CD14-positive monocyte (primary cell): Measurements from ENCODE around the gene ACSL1. TPM values are rescaled to one million over a fixed set of nuclear protein-coding genes. Genes with fewer than 3 reads are reported as not detected.
A peak's percentile ranks its signal among the peaks of the same experiment; 100 is the strongest.

Source experiments
- DNase-seq, 3 donors: peaks; one replicate each; pipeline ENCODE4 v3.0.0-alpha.2; 2011 to 2022
- H2AFZ ChIP-seq: 2 replicates; pipeline ENCODE4 v1.6.0; 2012; ENCODE audit warnings: mild to moderate bottlenecking, low read depth, low read length, inconsistent platforms; ENCODE audit not compliant: insufficient read depth, poor library complexity, severe bottlenecking
- H3K27ac ChIP-seq, 2 donors: 1 replicate in 1 of 2; 2 replicates in 1 of 2; pipeline ENCODE4 v1.5.1; 2012 to 2013; ENCODE audit warnings: low read length in 2 of 2, control low read depth in 1 of 2, inconsistent platforms in 1 of 2, low read depth in 1 of 2, mild to moderate bottlenecking in 1 of 2
- H3K27me3 ChIP-seq, 2 donors: one replicate each; pipeline versions ENCODE4 v1.6.0 to v1.6.1; 2011 to 2013; ENCODE audit warnings: low read length in 2 of 2; ENCODE audit not compliant: control insufficient read depth in 2 of 2, insufficient read depth in 2 of 2
- H3K36me3 ChIP-seq, 2 donors: replicated peaks in 1 of 2; 1 replicate in 1 of 2; 2 replicates in 1 of 2; pipeline versions ENCODE4 v1.5.1 to v1.6.1; 2012 to 2013; ENCODE audit warnings: low read length in 2 of 2, control low read depth in 1 of 2, inconsistent platforms in 1 of 2, mild to moderate bottlenecking in 1 of 2; ENCODE audit not compliant: insufficient read depth in 2 of 2, control insufficient read depth in 1 of 2
- H3K4me1 ChIP-seq, 2 donors: 1 replicate in 1 of 2; 2 replicates in 1 of 2; pipeline versions ENCODE4 v1.5.1 to v1.6.1; 2012 to 2013; ENCODE audit warnings: low read length in 2 of 2, control low read depth in 1 of 2, inconsistent platforms in 1 of 2, mild to moderate bottlenecking in 1 of 2, moderate library complexity in 1 of 2; ENCODE audit not compliant: insufficient read depth in 2 of 2, control insufficient read depth in 1 of 2
- H3K4me2 ChIP-seq: replicated peaks from 2 replicates; pipeline ENCODE3; 2012; ENCODE audit warnings: low read length, moderate library complexity, mild to moderate bottlenecking; ENCODE audit not compliant: poor library complexity, severe bottlenecking; ENCODE audit errors: extremely low read depth
- H3K4me3 ChIP-seq, 3 experiments: fragments of 200-600 bp in 1 of 3; sonication (generic) in 1 of 3; replicated peaks in 1 of 3; 1 replicate in 2 of 3; 2 replicates in 1 of 3; pipeline ENCODE4 v1.5.1; 2011 to 2013; ENCODE audit warnings: low read length in 3 of 3, mild to moderate bottlenecking in 3 of 3, control low read depth in 2 of 3, low read depth in 2 of 3, inconsistent platforms in 1 of 3, moderate library complexity in 1 of 3
- H3K79me2 ChIP-seq: 2 replicates; pipeline ENCODE4 v1.6.0; 2012; ENCODE audit warnings: mild to moderate bottlenecking, control low read depth, inconsistent platforms, low read length, moderate library complexity; ENCODE audit not compliant: insufficient read depth
- H3K9ac ChIP-seq: 2 replicates; pipeline ENCODE4 v1.6.0; 2017; ENCODE audit warnings: low read length, mild to moderate bottlenecking; ENCODE audit not compliant: insufficient read depth, poor library complexity, severe bottlenecking
- H3K9me3 ChIP-seq, 2 donors: replicated peaks in 1 of 2; 1 replicate in 1 of 2; 2 replicates in 1 of 2; pipeline versions ENCODE4 v1.5.1 to v1.6.1; 2012 to 2013; ENCODE audit warnings: low read length in 2 of 2, control low read depth in 1 of 2; ENCODE audit not compliant: control insufficient read depth in 1 of 2, insufficient read depth in 1 of 2
- H4K20me1 ChIP-seq: 2 replicates; pipeline ENCODE4 v1.6.0; 2012; ENCODE audit warnings: mild to moderate bottlenecking, low read length, control low read depth, moderate library complexity; ENCODE audit not compliant: insufficient read depth
- H3K27ac Mint-ChIP-seq, 7 donors: one replicate each; pipeline ENCODE4 v1.8.0; 2020; ENCODE audit warnings: mild to moderate bottlenecking in 7 of 7, mixed read lengths in 7 of 7, moderate library complexity in 6 of 7, inconsistent platforms in 2 of 7
- H3K27me3 Mint-ChIP-seq, 3 donors: one replicate each; pipeline ENCODE4 v1.8.0; 2021 to 2022; ENCODE audit warnings: low read depth in 3 of 3, mild to moderate bottlenecking in 3 of 3, mixed read lengths in 3 of 3, moderate library complexity in 3 of 3, inconsistent platforms in 1 of 3
- H3K36me3 Mint-ChIP-seq, 2 donors: one replicate each; pipeline ENCODE4 v1.8.0; 2020; ENCODE audit warnings: mixed read lengths in 2 of 2, inconsistent platforms in 1 of 2, mild to moderate bottlenecking in 1 of 2
- H3K4me1 Mint-ChIP-seq: one replicate; pipeline ENCODE4 v1.8.0; 2020; ENCODE audit warnings: mild to moderate bottlenecking, mixed read lengths
- H3K4me3 Mint-ChIP-seq, 2 donors: one replicate each; pipeline ENCODE4 v1.8.0; 2020; ENCODE audit warnings: mild to moderate bottlenecking in 2 of 2, mixed read lengths in 2 of 2, moderate library complexity in 1 of 2
- H3K9me3 Mint-ChIP-seq, 7 donors: one replicate each; pipeline ENCODE4 v1.8.0; 2020 to 2022; ENCODE audit warnings: mixed read lengths in 7 of 7, mild to moderate bottlenecking in 6 of 7, moderate library complexity in 6 of 7, inconsistent platforms in 2 of 7
- WGBS: methylation state at CpG from one replicate; pipeline ENCODE4 v1.1.5; 2013; ENCODE audit warnings: missing lambda C conversion rate; ENCODE audit not compliant: insufficient coverage; 5-methylcytosine and 5-hydroxymethylcytosine counted together
- intact Hi-C, 2 donors: fragments of 100-400 bp; cut with micrococcal nuclease; formaldehyde crosslinking; loops; one replicate each; pipeline versions ENCODE4 v1.15.0 to v1.15.1; 2023
- polyA plus RNA-seq, 3 donors: library from polyadenylated mRNA; depleted of rRNA in 1 of 3; unstranded in 2 of 3; stranded (reverse) in 1 of 3; fragments of 300-500 nt in 2 of 3; fragments of >200 nt in 1 of 3; fragmentation: Illumina TruSeq in 2 of 3; gene quantifications; 1 replicate in 2 of 3; 2 replicates in 1 of 3; pipeline ENCODE4 v1.2.3, GENCODE V29; 2012 to 2021
- TF ChIP-seq, protein P1 (sequence below): fragments of 200-600 bp; IDR thresholded peaks from one replicate; pipeline ENCODE4 v1.8.0; 2022; ENCODE audit warnings: antibody characterized with exemption, mild to moderate bottlenecking

Gene ACSL1
- polyA plus RNA-seq, 3 donors, result 72.4 to 115 (median 115) TPM

DNA sequence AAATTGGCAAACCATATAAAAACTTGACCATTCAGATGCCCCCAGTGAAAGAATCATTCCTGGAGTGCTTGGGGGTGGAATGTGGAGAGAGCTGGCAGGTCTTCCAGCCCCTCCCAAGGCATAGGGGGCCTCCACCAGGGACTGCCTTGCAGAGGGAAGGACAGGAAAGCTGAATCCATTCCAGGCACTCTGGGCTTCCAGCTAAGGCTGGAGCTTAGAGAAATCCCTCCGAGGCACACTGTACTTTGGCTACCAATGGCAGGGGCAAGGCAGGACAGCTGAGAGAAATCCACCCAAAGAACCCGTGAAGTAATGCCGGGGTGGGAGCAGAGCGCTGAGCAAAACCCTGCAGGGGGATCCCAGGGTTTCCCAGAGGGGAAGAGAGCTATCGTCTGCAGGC is 95.8 kb downstream of the ACSL1 start:
- Mint-ChIP-seq H3K4me1 (peaks cover 29% of the 10 kb centered on the region), H3K27me3 (peaks cover 0 to 2% (median 0%) of the 10 kb centered on the region in 3 donors), H3K4me3 (no peak overlapping the region), H3K36me3 (peaks cover 17 to 24% of the 10 kb centered on the region in 2 donors), H3K27ac (peak overlapping the region in 2 of 7 donors; percentile 2 to 37), H3K9me3 (peaks cover 6 to 15% (median 9%) of the 10 kb centered on the region in 7 donors)
- Histone ChIP-seq H4K20me1 (no peaks in the 10 kb centered on the region), H3K4me1 (peaks cover 13 to 32% of the 10 kb centered on the region in 2 donors), H3K27ac (no peak overlapping the region), H3K4me2 (no peak overlapping the region), H3K9ac (no peak overlapping the region), H3K27me3 (no peaks in the 10 kb centered on the region), H3K4me3 (no peak overlapping the region), H3K79me2 (peaks cover 87% of the 10 kb centered on the region), H3K36me3 (peaks cover 3 to 25% of the 10 kb centered on the region in 2 donors), H3K9me3 (peaks cover 4 to 6% of the 10 kb centered on the region in 2 donors), H2AFZ (no peak overlapping the region)
- 94% methylated on average over 2 of the region's 5 CpGs for whole genome bisulfite sequencing
- intact Hi-C loops, result loop anchor here (5.0 kb wide), 1 partner anchor 83 kb away; the partner anchor contains the start of genes CASP3 (in 2 of the 2) and PRIMPOL (in 2 of the 2)
- DNase-seq, result no peak
- TF ChIP-seq, protein P1, sequence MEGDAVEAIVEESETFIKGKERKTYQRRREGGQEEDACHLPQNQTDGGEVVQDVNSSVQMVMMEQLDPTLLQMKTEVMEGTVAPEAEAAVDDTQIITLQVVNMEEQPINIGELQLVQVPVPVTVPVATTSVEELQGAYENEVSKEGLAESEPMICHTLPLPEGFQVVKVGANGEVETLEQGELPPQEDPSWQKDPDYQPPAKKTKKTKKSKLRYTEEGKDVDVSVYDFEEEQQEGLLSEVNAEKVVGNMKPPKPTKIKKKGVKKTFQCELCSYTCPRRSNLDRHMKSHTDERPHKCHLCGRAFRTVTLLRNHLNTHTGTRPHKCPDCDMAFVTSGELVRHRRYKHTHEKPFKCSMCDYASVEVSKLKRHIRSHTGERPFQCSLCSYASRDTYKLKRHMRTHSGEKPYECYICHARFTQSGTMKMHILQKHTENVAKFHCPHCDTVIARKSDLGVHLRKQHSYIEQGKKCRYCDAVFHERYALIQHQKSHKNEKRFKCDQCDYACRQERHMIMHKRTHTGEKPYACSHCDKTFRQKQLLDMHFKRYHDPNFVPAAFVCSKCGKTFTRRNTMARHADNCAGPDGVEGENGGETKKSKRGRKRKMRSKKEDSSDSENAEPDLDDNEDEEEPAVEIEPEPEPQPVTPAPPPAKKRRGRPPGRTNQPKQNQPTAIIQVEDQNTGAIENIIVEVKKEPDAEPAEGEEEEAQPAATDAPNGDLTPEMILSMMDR, result no peak

DNA sequence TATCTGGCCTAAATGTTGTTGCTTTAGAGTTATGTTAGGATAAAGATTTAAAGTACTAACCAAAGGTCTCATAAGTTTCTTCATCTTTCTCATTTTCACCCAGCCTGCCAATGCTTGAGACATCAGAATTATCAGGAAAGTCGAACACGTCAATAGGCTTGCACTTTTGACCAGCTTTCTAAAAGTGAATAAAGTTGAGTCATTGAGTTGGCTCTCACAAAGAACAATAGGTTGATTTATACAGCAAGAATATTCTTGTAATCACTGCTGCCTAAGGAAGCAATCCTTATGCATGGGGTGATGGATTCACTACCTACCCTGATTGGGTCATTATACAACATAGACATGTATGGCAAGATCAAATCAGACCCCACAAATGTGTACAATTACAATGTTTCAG is 96.9 kb downstream of the ACSL1 start:
- no peak overlapping the region for H3K4me2 ChIP-seq
- no peaks in the 10 kb centered on the region for H3K27me3 ChIP-seq
- H4K20me1 ChIP-seq, result no peaks in the 10 kb centered on the region
- no peak overlapping the region for H3K27ac ChIP-seq
- peaks cover 89% of the 10 kb centered on the region for H3K79me2 ChIP-seq
- Mint-ChIP-seq H3K4me3 (no peak overlapping the region), H3K27ac (no peak overlapping the region), H3K27me3 (peaks cover 0 to 2% (median 0%) of the 10 kb centered on the region in 3 donors), H3K4me1 (peaks cover 26% of the 10 kb centered on the region), H3K36me3 (peaks cover 22 to 34% of the 10 kb centered on the region in 2 donors), H3K9me3 (peaks cover 6 to 15% (median 9%) of the 10 kb centered on the region in 7 donors)
- H3K4me1 ChIP-seq, result peaks cover 11 to 25% of the 10 kb centered on the region in 2 donors
- intact Hi-C loops, result no loop called here
- TF ChIP-seq, protein P1, result no peak
- no peak overlapping the region for H3K4me3 ChIP-seq
- no peak for DNase-seq
- H3K9ac ChIP-seq, result no peak overlapping the region
- H3K36me3 ChIP-seq, result peaks cover 6 to 34% of the 10 kb centered on the region in 2 donors
- H2AFZ ChIP-seq, result no peak overlapping the region
- H3K9me3 ChIP-seq, result peaks cover 4 to 6% of the 10 kb centered on the region in 2 donors
- no CpG with 5 or more reads among the region's 2 CpGs for WGBS
